ENCODE measurements around the gene PTPN13.

DNA sequence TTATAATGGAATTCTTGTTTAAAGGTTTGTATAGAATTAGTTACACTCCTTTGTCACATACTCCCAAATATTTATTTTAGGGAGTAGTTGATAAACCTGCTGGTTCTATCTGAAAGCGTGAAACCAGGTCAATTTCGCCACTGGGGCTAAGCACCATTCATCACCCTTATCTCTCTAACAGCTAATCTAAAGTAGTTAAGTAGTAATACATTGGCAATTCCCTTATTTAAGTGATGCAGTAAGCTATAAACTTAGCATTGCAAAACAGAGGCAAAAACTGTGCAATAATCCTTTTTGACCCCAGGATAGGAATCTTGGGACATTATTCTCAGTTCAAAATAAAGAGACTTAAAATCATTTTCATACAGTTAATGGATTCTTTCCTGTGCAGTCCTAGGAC is 33.7 kb upstream of the PTPN13 start:
- TF ChIP-seq, protein P1, sequence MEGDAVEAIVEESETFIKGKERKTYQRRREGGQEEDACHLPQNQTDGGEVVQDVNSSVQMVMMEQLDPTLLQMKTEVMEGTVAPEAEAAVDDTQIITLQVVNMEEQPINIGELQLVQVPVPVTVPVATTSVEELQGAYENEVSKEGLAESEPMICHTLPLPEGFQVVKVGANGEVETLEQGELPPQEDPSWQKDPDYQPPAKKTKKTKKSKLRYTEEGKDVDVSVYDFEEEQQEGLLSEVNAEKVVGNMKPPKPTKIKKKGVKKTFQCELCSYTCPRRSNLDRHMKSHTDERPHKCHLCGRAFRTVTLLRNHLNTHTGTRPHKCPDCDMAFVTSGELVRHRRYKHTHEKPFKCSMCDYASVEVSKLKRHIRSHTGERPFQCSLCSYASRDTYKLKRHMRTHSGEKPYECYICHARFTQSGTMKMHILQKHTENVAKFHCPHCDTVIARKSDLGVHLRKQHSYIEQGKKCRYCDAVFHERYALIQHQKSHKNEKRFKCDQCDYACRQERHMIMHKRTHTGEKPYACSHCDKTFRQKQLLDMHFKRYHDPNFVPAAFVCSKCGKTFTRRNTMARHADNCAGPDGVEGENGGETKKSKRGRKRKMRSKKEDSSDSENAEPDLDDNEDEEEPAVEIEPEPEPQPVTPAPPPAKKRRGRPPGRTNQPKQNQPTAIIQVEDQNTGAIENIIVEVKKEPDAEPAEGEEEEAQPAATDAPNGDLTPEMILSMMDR (IDR thresholded peaks at IDR 0.05), result no peak
- no peak for TF ChIP-seq EP300 (IDR thresholded peaks at IDR 0.05; ENCODE audit: low read depth)
